Measurements from ENCODE around the gene ASCC3.

Gene ASCC3

GRCh38 chr6:100893743-100894142 lies 12.6 kb upstream of the ASCC3 start:
- no peak overlapping the region for H3K27ac ChIP-seq (ENCODE audit: low read depth, low read length, poor library complexity, severe bottlenecking)
- H3K4me3 ChIP-seq (ENCODE audit: low read depth, low read length, poor library complexity, severe bottlenecking) = no peak overlapping the region
- no peak overlapping the region for H3K4me2 ChIP-seq (ENCODE audit: low read length)
- no peaks in the 10 kb centered on the region for H3K27me3 ChIP-seq (ENCODE audit: insufficient read depth, low read length)
- TF ChIP-seq EZH2 (IDR thresholded peaks at IDR 0.05; ENCODE audit: borderline replicate concordance, low read length) = no peak
- no peak for TF ChIP-seq CTCF (IDR thresholded peaks at IDR 0.05; ENCODE audit: low read length)
- H3K79me2 ChIP-seq (ENCODE audit: insufficient read depth, low read length) = no peaks in the 10 kb centered on the region
- H4K20me1 ChIP-seq (ENCODE audit: insufficient read depth, low read length) = no peaks in the 10 kb centered on the region
- no peak overlapping the region for H3K9ac ChIP-seq (ENCODE audit: low read length)
- H3K36me3 ChIP-seq (ENCODE audit: insufficient read depth, low read length) = no peaks in the 10 kb centered on the region
- no peak overlapping the region for H2AFZ ChIP-seq (ENCODE audit: low read length)
- no peaks in the 10 kb centered on the region for H3K9me3 ChIP-seq (ENCODE audit: low read length)
- H3F3A ChIP-seq (ENCODE audit: insufficient read depth, low read length) = no peaks in the 10 kb centered on the region
- H3K9me2 ChIP-seq (ENCODE audit: low read depth, low read length) = no peaks in the 10 kb centered on the region
- no peaks in the 10 kb centered on the region for H3K4me1 ChIP-seq (ENCODE audit: insufficient read depth, low read length, severe bottlenecking)

GRCh38 chr6:100892693-100893092 lies 11.6 kb upstream of the ASCC3 start:
- Histone ChIP-seq H3F3A (ENCODE audit: insufficient read depth, low read length) (no peaks in the 10 kb centered on the region), H3K36me3 (ENCODE audit: insufficient read depth, low read length) (no peaks in the 10 kb centered on the region), H3K4me2 (ENCODE audit: low read length) (no peak overlapping the region), H3K9me2 (ENCODE audit: low read depth, low read length) (no peaks in the 10 kb centered on the region), H3K79me2 (ENCODE audit: insufficient read depth, low read length) (no peaks in the 10 kb centered on the region), H3K9me3 (ENCODE audit: low read length) (no peaks in the 10 kb centered on the region), H4K20me1 (ENCODE audit: insufficient read depth, low read length) (no peaks in the 10 kb centered on the region), H3K27me3 (ENCODE audit: insufficient read depth, low read length) (no peaks in the 10 kb centered on the region), H3K4me1 (ENCODE audit: insufficient read depth, low read length, severe bottlenecking) (no peaks in the 10 kb centered on the region), H2AFZ (ENCODE audit: low read length) (no peak overlapping the region), H3K9ac (ENCODE audit: low read length) (no peak overlapping the region), H3K27ac (ENCODE audit: low read depth, low read length, poor library complexity, severe bottlenecking) (no peak overlapping the region), H3K4me3 (ENCODE audit: low read depth, low read length, poor library complexity, severe bottlenecking) (no peak overlapping the region)
- TF ChIP-seq CTCF (IDR thresholded peaks at IDR 0.05; ENCODE audit: low read length) (no peak), EZH2 (IDR thresholded peaks at IDR 0.05; ENCODE audit: borderline replicate concordance, low read length) (no peak)

- Histone ChIP-seq H3K36me3 (ENCODE audit: insufficient read depth, low read length) (no peaks in the 10 kb centered on the region), H3K27me3 (ENCODE audit: insufficient read depth, low read length) (no peaks in the 10 kb centered on the region), H3K79me2 (ENCODE audit: insufficient read depth, low read length) (no peaks in the 10 kb centered on the region), H3K27ac (ENCODE audit: low read depth, low read length, poor library complexity, severe bottlenecking) (no peak overlapping the region), H3K9me2 (ENCODE audit: low read depth, low read length) (no peaks in the 10 kb centered on the region), H2AFZ (ENCODE audit: low read length) (no peak overlapping the region), H3K4me1 (ENCODE audit: insufficient read depth, low read length, severe bottlenecking) (no peaks in the 10 kb centered on the region), H3K4me2 (ENCODE audit: low read length) (no peak overlapping the region), H3K4me3 (ENCODE audit: low read depth, low read length, poor library complexity, severe bottlenecking) (no peak overlapping the region), H3K9ac (ENCODE audit: low read length) (no peak overlapping the region), H3F3A (ENCODE audit: insufficient read depth, low read length) (no peaks in the 10 kb centered on the region), H4K20me1 (ENCODE audit: insufficient read depth, low read length) (no peaks in the 10 kb centered on the region), H3K9me3 (ENCODE audit: low read length) (no peaks in the 10 kb centered on the region)
- TF ChIP-seq CTCF (IDR thresholded peaks at IDR 0.05; ENCODE audit: low read length) = no peak
- no peak for TF ChIP-seq EZH2 (IDR thresholded peaks at IDR 0.05; ENCODE audit: borderline replicate concordance, low read length)
Observed at GRCh38 chr6:100892116-100892515, 11.0 kb upstream of the ASCC3 start.

Data from OCI-LY1 (cell line).